GM12878 (cell line): Measurements from ENCODE around the gene DPM3. TPM values are rescaled to one million over a fixed set of nuclear protein-coding genes. Genes with fewer than 3 reads are reported as not detected.

Experiments
- ATAC-seq: fragments of 200-7000 bp; cut with Tn5 transposase; 3 replicates; pipeline ENCODE4 v1.9.1; 2020; ENCODE audit warnings: mild to moderate bottlenecking, moderate library complexity
- BruUV-seq: library from RNA; stranded (reverse); fragments of 400-500 nt; replicated peaks from 2 replicates; lab custom pipeline; 2021; lab: Mats Ljungman, UMichigan
- CTCF ChIA-PET: fragments of 300-600 bp; sonication (Branson Sonifier 250); formaldehyde crosslinking; extraction: SDS; loops from one replicate; lab custom pipeline; 2021; ENCODE audit warnings: inconsistent platforms; lab: Yijun Ruan, JAX
- POLR2A ChIA-PET: fragments of 350-600 bp; formaldehyde crosslinking; extraction: SDS; loops from one replicate; lab custom pipeline; 2021; ENCODE audit warnings: inconsistent platforms; lab: Charles Lee
- RAD21 ChIA-PET: fragments of 300-600 bp; sonication (Branson Sonifier 250); formaldehyde crosslinking; loops from one replicate; lab custom pipeline; 2023; ENCODE audit warnings: antibody characterized with exemption; ENCODE audit not compliant: unreplicated experiment; lab: Charles Lee
- SMC1A ChIA-PET: fragments of 300-600 bp; sonication (Branson Sonifier 250); formaldehyde crosslinking; loops from one replicate; lab custom pipeline; 2023; ENCODE audit not compliant: unreplicated experiment, uncharacterized antibody; lab: Charles Lee
- DNase-seq: peaks from one replicate; pipeline ENCODE4 v3.0.0-alpha.2; 2011; ENCODE audit warnings: low read depth, low spot score
- FAIRE-seq: peaks from 3 replicates; lab custom pipeline; 2011; peaks lifted over from hg19 to GRCh38; lab: Jason Lieb, UNC
- H2AFZ ChIP-seq: 2 replicates; pipeline ENCODE4 v1.6.0; 2011; ENCODE audit warnings: low read depth, low read length, control low read depth; ENCODE audit not compliant: control insufficient read depth
- H3K27ac ChIP-seq: 2 replicates; pipeline ENCODE4 v1.5.1; 2011; ENCODE audit warnings: control low read depth; ENCODE audit not compliant: control insufficient read depth, insufficient read depth
- H3K27me3 ChIP-seq, 2 experiments: replicated peaks in 1 of 2; 2 replicates each; pipeline versions ENCODE4 v1.6.0 to v1.6.1; 2011; ENCODE audit warnings: low read length in 1 of 2; ENCODE audit not compliant: control insufficient read depth in 2 of 2, insufficient read depth in 2 of 2
- H3K36me3 ChIP-seq, 2 experiments: 2 replicates each; pipeline ENCODE4 v1.5.1; 2011; ENCODE audit warnings: low read length in 1 of 2; ENCODE audit not compliant: control insufficient read depth in 2 of 2, insufficient read depth in 2 of 2
- H3K4me1 ChIP-seq: 2 replicates; pipeline ENCODE4 v1.6.1; 2011; ENCODE audit warnings: mild to moderate bottlenecking, low read length, moderate library complexity, mixed read lengths; ENCODE audit not compliant: control insufficient read depth, insufficient read depth
- H3K4me2 ChIP-seq: 2 replicates; pipeline ENCODE4 v1.6.0; 2011; ENCODE audit warnings: control low read depth; ENCODE audit not compliant: control insufficient read depth, insufficient read depth
- H3K4me3 ChIP-seq: fragments of 200-600 bp; sonication (generic); 2 replicates; pipeline ENCODE4 v1.5.1; 2016
- H3K79me2 ChIP-seq: 2 replicates; pipeline ENCODE4 v1.6.0; 2011; ENCODE audit warnings: low read length; ENCODE audit not compliant: control insufficient read depth, insufficient read depth
- H3K9ac ChIP-seq: 2 replicates; pipeline ENCODE4 v1.8.0; 2011; ENCODE audit warnings: low read length, control low read depth, mixed read lengths; ENCODE audit not compliant: control insufficient read depth, insufficient read depth
- H3K9me3 ChIP-seq: replicated peaks from 3 replicates; pipeline ENCODE4 v1.5.1; 2011; ENCODE audit warnings: mild to moderate bottlenecking, low read length; ENCODE audit not compliant: control insufficient read depth, insufficient read depth
- H4K20me1 ChIP-seq: 2 replicates; pipeline ENCODE4 v1.6.0; 2011; ENCODE audit not compliant: control insufficient read depth, insufficient read depth
- MTA2 ChIP-seq: fragments of 450-650 bp; IDR thresholded peaks from 2 replicates; pipeline ENCODE4 v1.6.1; 2016; ENCODE audit warnings: low read depth, mild to moderate bottlenecking, moderate library complexity
- PML ChIP-seq: IDR thresholded peaks from 2 replicates; pipeline ENCODE4 v1.6.1; 2012; ENCODE audit warnings: low read length, inconsistent platforms
- RB1 ChIP-seq: fragments of 450-650 bp; formaldehyde crosslinking; IDR thresholded peaks from 2 replicates; pipeline ENCODE4 v1.6.1; 2017; ENCODE audit warnings: mild to moderate bottlenecking, borderline replicate concordance
- SMC3 ChIP-seq: IDR thresholded peaks from 2 replicates; pipeline ENCODE4 v1.6.1; 2011; ENCODE audit warnings: low read length, improper control_type of control experiment, borderline replicate concordance
- STAT3 ChIP-seq: IDR thresholded peaks from 2 replicates; pipeline ENCODE4 v1.6.1; 2011; ENCODE audit warnings: low read depth, low read length, improper control_type of control experiment
- ZNF274 ChIP-seq: IDR thresholded peaks from one replicate; pipeline ENCODE4 v1.8.0; 2011; ENCODE audit not compliant: insufficient read length, insufficient read depth
- WGBS: methylation state at CpG from one replicate; pipeline ENCODE4 v1.1.6; 2016; ENCODE audit warnings: low lambda C conversion rate; ENCODE audit not compliant: insufficient replicate concordance, insufficient coverage; ENCODE audit errors: missing lambda C conversion rate; 5-methylcytosine and 5-hydroxymethylcytosine counted together
- in situ Hi-C: fragments of 300-500 bp; cut with MboI; formaldehyde crosslinking; loops from 9 replicates; pipeline ENCODE4 v1.14.3; 2018; ENCODE audit warnings: mixed read lengths
- intact Hi-C: fragments of 100-400 bp; cut with micrococcal nuclease; formaldehyde crosslinking; loops from one replicate; pipeline ENCODE4 v1.14.2; 2022; ENCODE audit not compliant: unreplicated experiment
- polyA plus RNA-seq, 11 experiments: library from polyadenylated mRNA; depleted of rRNA in 4 of 11; unstranded in 6 of 11; stranded (reverse) in 5 of 11; fragments of >200 nt; fragmentation: Nextera tagmentation in 4 of 11; fragmentation: Illumina TruSeq in 1 of 11; extraction: Ambion mirVana in 4 of 11; extraction: Trizol in 1 of 11; gene quantifications; 1 replicate in 1 of 11; 2 replicates in 10 of 11; pipeline versions ENCODE4 v1.2.1 to v1.2.3, GENCODE V29; 2011 to 2016; ENCODE audit warnings: inconsistent platforms in 2 of 11, missing spikeins in 2 of 11, low read depth in 1 of 11
- total RNA-seq, 4 experiments: library from RNA; depleted of rRNA in 3 of 4; stranded (reverse); fragments of >200 nt in 3 of 4; fragmentation: Illumina TruSeq in 1 of 4; extraction: Trizol in 1 of 4; gene quantifications; 2 replicates each; pipeline versions ENCODE4 v1.2.1 to v1.2.3, GENCODE V29; 2013 to 2021
- TF ChIP-seq, protein P1 (sequence below): fragments of 450-650 bp; IDR thresholded peaks from 2 replicates; pipeline ENCODE4 v1.6.1; 2016; ENCODE audit warnings: mild to moderate bottlenecking
- TF ChIP-seq, protein P2 (sequence below): fragments of 450-650 bp; IDR thresholded peaks from 2 replicates; pipeline ENCODE4 v1.6.1; 2017; ENCODE audit warnings: mild to moderate bottlenecking
- TF ChIP-seq, protein P3 (sequence below): fragments of 450-650 bp; IDR thresholded peaks from 2 replicates; pipeline ENCODE4 v1.6.1; 2017; ENCODE audit warnings: mild to moderate bottlenecking, moderate library complexity
- TF ChIP-seq, protein P4 (sequence below): fragments of 450-650 bp; formaldehyde crosslinking; IDR thresholded peaks from 2 replicates; pipeline ENCODE4 v1.5.0; 2022; ENCODE audit warnings: mild to moderate bottlenecking, missing genetic modification characterization

DPM3 gene
- total and polyA plus RNA-seq, 10 of the 15 experiments (the other 5 are each of a cell fraction or from before 2014, with no cell fraction given) = 5.9 to 78.7 (median 25.7) TPM

DNA sequence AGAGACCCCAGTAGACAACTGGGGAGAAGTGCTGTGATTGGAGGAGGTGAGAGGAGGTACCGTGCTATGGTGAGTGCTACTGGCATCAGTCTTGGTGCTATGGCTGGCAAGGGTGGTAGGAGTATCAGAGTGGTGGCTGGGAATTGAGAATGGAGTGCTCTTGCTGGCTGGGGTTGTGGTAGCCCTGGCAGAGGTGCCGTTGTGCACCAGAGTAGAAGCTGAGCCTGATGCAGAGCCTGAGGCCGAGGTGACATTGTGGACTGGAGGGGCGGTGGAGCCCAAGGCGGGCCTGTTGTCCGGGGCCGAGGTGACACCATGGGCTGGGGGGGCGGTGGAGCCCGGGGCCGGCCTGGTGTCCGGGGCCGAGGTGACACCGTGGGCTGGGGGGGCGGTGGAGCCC, 47.9 kb upstream of the DPM3 start:
- Histone ChIP-seq H3K27me3 (no peaks in the 10 kb centered on the region), H3K4me3 (no peak overlapping the region), H4K20me1 (no peaks in the 10 kb centered on the region), H3K27ac (no peak overlapping the region), H3K9ac (no peak overlapping the region), H3K4me1 (peaks cover 25% of the 10 kb centered on the region), H2AFZ (no peak overlapping the region), H3K79me2 (no peaks in the 10 kb centered on the region), H3K9me3 (no peaks in the 10 kb centered on the region), H3K36me3 (no peaks in the 10 kb centered on the region), H3K4me2 (no peak overlapping the region)
- RAD21 ChIA-PET = no interaction called here
- in situ Hi-C loops (no loop called here), intact Hi-C loops (no loop called here)
- FAIRE-seq (no peak), ATAC-seq (no peak), DNase-seq (no peak)
- TF ChIP-seq RB1 (no peak), STAT3 (no peak), SMC3 (no peak), MTA2 (no peak), ZNF274 (no peak), PML (no peak)
- TF ChIP-seq, protein P1, sequence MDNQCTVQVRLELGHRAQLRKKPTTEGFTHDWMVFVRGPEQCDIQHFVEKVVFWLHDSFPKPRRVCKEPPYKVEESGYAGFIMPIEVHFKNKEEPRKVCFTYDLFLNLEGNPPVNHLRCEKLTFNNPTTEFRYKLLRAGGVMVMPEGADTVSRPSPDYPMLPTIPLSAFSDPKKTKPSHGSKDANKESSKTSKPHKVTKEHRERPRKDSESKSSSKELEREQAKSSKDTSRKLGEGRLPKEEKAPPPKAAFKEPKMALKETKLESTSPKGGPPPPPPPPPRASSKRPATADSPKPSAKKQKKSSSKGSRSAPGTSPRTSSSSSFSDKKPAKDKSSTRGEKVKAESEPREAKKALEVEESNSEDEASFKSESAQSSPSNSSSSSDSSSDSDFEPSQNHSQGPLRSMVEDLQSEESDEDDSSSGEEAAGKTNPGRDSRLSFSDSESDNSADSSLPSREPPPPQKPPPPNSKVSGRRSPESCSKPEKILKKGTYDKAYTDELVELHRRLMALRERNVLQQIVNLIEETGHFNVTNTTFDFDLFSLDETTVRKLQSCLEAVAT = no peak
- TF ChIP-seq, protein P2, sequence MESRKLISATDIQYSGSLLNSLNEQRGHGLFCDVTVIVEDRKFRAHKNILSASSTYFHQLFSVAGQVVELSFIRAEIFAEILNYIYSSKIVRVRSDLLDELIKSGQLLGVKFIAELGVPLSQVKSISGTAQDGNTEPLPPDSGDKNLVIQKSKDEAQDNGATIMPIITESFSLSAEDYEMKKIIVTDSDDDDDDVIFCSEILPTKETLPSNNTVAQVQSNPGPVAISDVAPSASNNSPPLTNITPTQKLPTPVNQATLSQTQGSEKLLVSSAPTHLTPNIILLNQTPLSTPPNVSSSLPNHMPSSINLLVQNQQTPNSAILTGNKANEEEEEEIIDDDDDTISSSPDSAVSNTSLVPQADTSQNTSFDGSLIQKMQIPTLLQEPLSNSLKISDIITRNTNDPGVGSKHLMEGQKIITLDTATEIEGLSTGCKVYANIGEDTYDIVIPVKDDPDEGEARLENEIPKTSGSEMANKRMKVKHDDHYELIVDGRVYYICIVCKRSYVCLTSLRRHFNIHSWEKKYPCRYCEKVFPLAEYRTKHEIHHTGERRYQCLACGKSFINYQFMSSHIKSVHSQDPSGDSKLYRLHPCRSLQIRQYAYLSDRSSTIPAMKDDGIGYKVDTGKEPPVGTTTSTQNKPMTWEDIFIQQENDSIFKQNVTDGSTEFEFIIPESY = no peak
- TF ChIP-seq, protein P3, sequence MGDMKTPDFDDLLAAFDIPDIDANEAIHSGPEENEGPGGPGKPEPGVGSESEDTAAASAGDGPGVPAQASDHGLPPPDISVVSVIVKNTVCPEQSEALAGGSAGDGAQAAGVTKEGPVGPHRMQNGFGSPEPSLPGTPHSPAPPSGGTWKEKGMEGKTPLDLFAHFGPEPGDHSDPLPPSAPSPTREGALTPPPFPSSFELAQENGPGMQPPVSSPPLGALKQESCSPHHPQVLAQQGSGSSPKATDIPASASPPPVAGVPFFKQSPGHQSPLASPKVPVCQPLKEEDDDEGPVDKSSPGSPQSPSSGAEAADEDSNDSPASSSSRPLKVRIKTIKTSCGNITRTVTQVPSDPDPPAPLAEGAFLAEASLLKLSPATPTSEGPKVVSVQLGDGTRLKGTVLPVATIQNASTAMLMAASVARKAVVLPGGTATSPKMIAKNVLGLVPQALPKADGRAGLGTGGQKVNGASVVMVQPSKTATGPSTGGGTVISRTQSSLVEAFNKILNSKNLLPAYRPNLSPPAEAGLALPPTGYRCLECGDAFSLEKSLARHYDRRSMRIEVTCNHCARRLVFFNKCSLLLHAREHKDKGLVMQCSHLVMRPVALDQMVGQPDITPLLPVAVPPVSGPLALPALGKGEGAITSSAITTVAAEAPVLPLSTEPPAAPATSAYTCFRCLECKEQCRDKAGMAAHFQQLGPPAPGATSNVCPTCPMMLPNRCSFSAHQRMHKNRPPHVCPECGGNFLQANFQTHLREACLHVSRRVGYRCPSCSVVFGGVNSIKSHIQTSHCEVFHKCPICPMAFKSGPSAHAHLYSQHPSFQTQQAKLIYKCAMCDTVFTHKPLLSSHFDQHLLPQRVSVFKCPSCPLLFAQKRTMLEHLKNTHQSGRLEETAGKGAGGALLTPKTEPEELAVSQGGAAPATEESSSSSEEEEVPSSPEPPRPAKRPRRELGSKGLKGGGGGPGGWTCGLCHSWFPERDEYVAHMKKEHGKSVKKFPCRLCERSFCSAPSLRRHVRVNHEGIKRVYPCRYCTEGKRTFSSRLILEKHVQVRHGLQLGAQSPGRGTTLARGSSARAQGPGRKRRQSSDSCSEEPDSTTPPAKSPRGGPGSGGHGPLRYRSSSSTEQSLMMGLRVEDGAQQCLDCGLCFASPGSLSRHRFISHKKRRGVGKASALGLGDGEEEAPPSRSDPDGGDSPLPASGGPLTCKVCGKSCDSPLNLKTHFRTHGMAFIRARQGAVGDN = no peak
- TF ChIP-seq, protein P4, sequence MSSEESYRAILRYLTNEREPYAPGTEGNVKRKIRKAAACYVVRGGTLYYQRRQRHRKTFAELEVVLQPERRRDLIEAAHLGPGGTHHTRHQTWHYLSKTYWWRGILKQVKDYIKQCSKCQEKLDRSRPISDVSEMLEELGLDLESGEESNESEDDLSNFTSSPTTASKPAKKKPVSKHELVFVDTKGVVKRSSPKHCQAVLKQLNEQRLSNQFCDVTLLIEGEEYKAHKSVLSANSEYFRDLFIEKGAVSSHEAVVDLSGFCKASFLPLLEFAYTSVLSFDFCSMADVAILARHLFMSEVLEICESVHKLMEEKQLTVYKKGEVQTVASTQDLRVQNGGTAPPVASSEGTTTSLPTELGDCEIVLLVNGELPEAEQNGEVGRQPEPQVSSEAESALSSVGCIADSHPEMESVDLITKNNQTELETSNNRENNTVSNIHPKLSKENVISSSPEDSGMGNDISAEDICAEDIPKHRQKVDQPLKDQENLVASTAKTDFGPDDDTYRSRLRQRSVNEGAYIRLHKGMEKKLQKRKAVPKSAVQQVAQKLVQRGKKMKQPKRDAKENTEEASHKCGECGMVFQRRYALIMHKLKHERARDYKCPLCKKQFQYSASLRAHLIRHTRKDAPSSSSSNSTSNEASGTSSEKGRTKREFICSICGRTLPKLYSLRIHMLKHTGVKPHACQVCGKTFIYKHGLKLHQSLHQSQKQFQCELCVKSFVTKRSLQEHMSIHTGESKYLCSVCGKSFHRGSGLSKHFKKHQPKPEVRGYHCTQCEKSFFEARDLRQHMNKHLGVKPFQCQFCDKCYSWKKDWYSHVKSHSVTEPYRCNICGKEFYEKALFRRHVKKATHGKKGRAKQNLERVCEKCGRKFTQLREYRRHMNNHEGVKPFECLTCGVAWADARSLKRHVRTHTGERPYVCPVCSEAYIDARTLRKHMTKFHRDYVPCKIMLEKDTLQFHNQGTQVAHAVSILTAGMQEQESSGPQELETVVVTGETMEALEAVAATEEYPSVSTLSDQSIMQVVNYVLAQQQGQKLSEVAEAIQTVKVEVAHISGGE (CRISPR knock-in tag) = no peak
- CTCF ChIA-PET = interaction anchor here (1.0 kb wide), 1 partner anchor 15 kb away, joined by 4 read pairs; the partner anchor contains the start of gene KRTCAP2
- no TSS peak for BruUV-seq
- POLR2A ChIA-PET = no interaction called here
- WGBS = 94% methylated on average over 10 of the region's 14 CpGs
- SMC1A ChIA-PET = no interaction called here
